Measurements from ENCODE around the gene GSN.

GSN gene

GRCh38 chr9:121372239-121373010 is 104.5 kb downstream of the GSN start:
- peak; percentile 57 for DNase-seq (ENCODE audit: extremely low read depth, low read depth)
- no peak for TF ChIP-seq CTCF (IDR thresholded peaks at IDR 0.05; ENCODE audit: low read depth, low read length)

GRCh38 chr9:121373011-121373729 is 105.2 kb downstream of the GSN start:
- TF ChIP-seq CTCF (IDR thresholded peaks at IDR 0.05; ENCODE audit: low read depth, low read length) = no peak
- peak; percentile 91 for DNase-seq (ENCODE audit: extremely low read depth, low read depth)

- DNase-seq (ENCODE audit: extremely low read depth, low read depth) = no peak
These were observed 108.4 kb downstream of the GSN start for GRCh38 chr9:121376214-121376830.

GRCh38 chr9:121380846-121381245 is 112.9 kb downstream of the GSN start:
- DNase-seq (ENCODE audit: extremely low read depth, low read depth) = no peak
- no peak for TF ChIP-seq CTCF (IDR thresholded peaks at IDR 0.05; ENCODE audit: low read depth, low read length)

More at GRCh38 chr9:121376214-121376830, 108.4 kb downstream of the GSN start:
- peak; percentile 36 for TF ChIP-seq CTCF (IDR thresholded peaks at IDR 0.05; ENCODE audit: low read depth, low read length)

Data from AG09319 (cell line).